Epithelial cell of proximal tubule (primary cell): ENCODE measurements around the gene KIF21B. TPM values are rescaled to one million over a fixed set of nuclear protein-coding genes. Genes with fewer than 3 reads are reported as not detected.

Experiments used
- DNase-seq: peaks from one replicate; pipeline ENCODE4 v3.0.0-alpha.2; 2011; ENCODE audit warnings: low read depth
- H3K4me3 ChIP-seq: 2 replicates; pipeline ENCODE4 v1.5.1; 2011; ENCODE audit warnings: low read depth, mild to moderate bottlenecking, low read length
- CTCF ChIP-seq: conservative IDR thresholded peaks from 2 replicates; pipeline ENCODE4 v1.5.1; 2012; ENCODE audit warnings: low read depth, mild to moderate bottlenecking, low read length
- total RNA-seq: library from RNA; depleted of rRNA; stranded (reverse); fragments of >200 nt; gene quantifications from 2 replicates; pipeline ENCODE4 v1.2.3, GENCODE V29; 2015

KIF21B gene
- total RNA-seq, 1 donor from 2014 or later = 13.3 TPM

- DNase-seq = no peak
- no peak overlapping the region for H3K4me3 ChIP-seq
- TF ChIP-seq CTCF = no peak
These were observed 14.7 kb downstream of the KIF21B start for GRCh38 chr1:201008666-201009360.

- DNase-seq = no peak
- no peak for TF ChIP-seq CTCF
- no peak overlapping the region for H3K4me3 ChIP-seq
These were observed 16.0 kb downstream of the KIF21B start for GRCh38 chr1:201007481-201007880.

- no peak overlapping the region for H3K4me3 ChIP-seq
- DNase-seq = no peak
- no peak for TF ChIP-seq CTCF
These were observed 17.1 kb downstream of the KIF21B start for GRCh38 chr1:201006450-201006849.

GRCh38 chr1:201004732-201005131 is 18.8 kb downstream of the KIF21B start:
- TF ChIP-seq CTCF = no peak
- no peak overlapping the region for H3K4me3 ChIP-seq
- DNase-seq = no peak

- DNase-seq = no peak
- no peak for TF ChIP-seq CTCF
- H3K4me3 ChIP-seq = no peak overlapping the region
These were observed 19.4 kb downstream of the KIF21B start for GRCh38 chr1:201004154-201004553.

GRCh38 chr1:201002510-201002909 is 21.0 kb downstream of the KIF21B start:
- TF ChIP-seq CTCF = no peak
- no peak overlapping the region for H3K4me3 ChIP-seq
- no peak for DNase-seq

- no peak for TF ChIP-seq CTCF
- H3K4me3 ChIP-seq = no peak overlapping the region
- no peak for DNase-seq
These were observed 21.6 kb downstream of the KIF21B start for GRCh38 chr1:201001962-201002361.
